K562 (cell line): Measurements from ENCODE around the gene YIPF5. TPM values are rescaled to one million over a fixed set of nuclear protein-coding genes. Genes with fewer than 3 reads are reported as not detected.

ENCODE experiments used
- BRD4 ChIP-seq: fragments of 200-600 bp; sonication (generic); IDR thresholded peaks from 2 replicates; pipeline ENCODE4 v1.6.1; 2017; ENCODE audit warnings: inconsistent platforms
- BRF1 ChIP-seq: IDR thresholded peaks from 3 replicates; pipeline ENCODE4 v1.6.1; 2011; ENCODE audit warnings: borderline replicate concordance, mild to moderate bottlenecking; ENCODE audit not compliant: insufficient read length; ENCODE audit errors: extremely low read depth
- CBX1 ChIP-seq: sonication (generic); IDR thresholded peaks from 2 replicates; pipeline ENCODE4 v1.6.1; 2016; ENCODE audit warnings: antibody characterized with exemption, low read depth, mild to moderate bottlenecking
- CEBPB ChIP-seq: fragments of 450-650 bp; IDR thresholded peaks from 2 replicates; pipeline ENCODE4 v1.6.1; 2016; ENCODE audit warnings: missing genetic modification characterization, missing compliant biosample characterization
- FOXA3 ChIP-seq, 2 experiments: fragments of 450-650 bp in 1 of 2; sonication (generic) in 1 of 2; formaldehyde crosslinking; IDR thresholded peaks in 1 of 2; conservative IDR thresholded peaks in 1 of 2; 2 replicates each; pipeline versions ENCODE4 v1.4.0 to v1.8.0; 2020 to 2022; ENCODE audit warnings: mild to moderate bottlenecking in 2 of 2, missing genetic modification reagents in 1 of 2
- GTF2E2 ChIP-seq: fragments of 200-800 bp; sonication (Bioruptor generic); IDR thresholded peaks from 2 replicates; pipeline ENCODE4 v1.6.1; 2016; ENCODE audit warnings: missing genetic modification characterization, missing compliant biosample characterization
- HNRNPL ChIP-seq: fragments of 200-400 bp; formaldehyde crosslinking; IDR thresholded peaks from 2 replicates; pipeline ENCODE4 v1.6.1; 2017; ENCODE audit warnings: low read depth, mild to moderate bottlenecking, low read length
- HNRNPLL ChIP-seq: fragments of 200-400 bp; formaldehyde crosslinking; IDR thresholded peaks from 2 replicates; pipeline ENCODE4 v1.6.1; 2017; ENCODE audit warnings: low read length, low read depth, mild to moderate bottlenecking; ENCODE audit not compliant: poor library complexity, severe bottlenecking
- KHSRP ChIP-seq: fragments of 450-650 bp; IDR thresholded peaks from 2 replicates; pipeline ENCODE4 v1.6.1; 2017
- L3MBTL2 ChIP-seq: fragments of 450-650 bp; IDR thresholded peaks from 2 replicates; pipeline ENCODE4 v1.6.1; 2016; ENCODE audit warnings: mild to moderate bottlenecking, moderate library complexity
- MCM2 ChIP-seq: fragments of 450-650 bp; IDR thresholded peaks from 2 replicates; pipeline ENCODE4 v1.6.1; 2017; ENCODE audit warnings: low read depth, mild to moderate bottlenecking
- PML ChIP-seq: IDR thresholded peaks from 2 replicates; pipeline ENCODE4 v1.6.1; 2012; ENCODE audit warnings: low read length, inconsistent platforms
- TEAD2 ChIP-seq: fragments of 450-650 bp; IDR thresholded peaks from 2 replicates; pipeline ENCODE4 v1.6.1; 2016; ENCODE audit warnings: missing genetic modification characterization, control low read depth, missing compliant biosample characterization
- ZC3H11A ChIP-seq: IDR thresholded peaks from 2 replicates; pipeline ENCODE4 v1.6.1; 2012; ENCODE audit warnings: low read depth, low read length, improper control_type of control experiment
- ZFPM2 ChIP-seq: fragments of 250-450 bp; sonication (Bioruptor Pico); IDR thresholded peaks from 2 replicates; pipeline ENCODE4 v1.5.1; 2022; ENCODE audit warnings: mild to moderate bottlenecking
- ZNF146 ChIP-seq: IDR thresholded peaks from one replicate; pipeline ENCODE4 v1.6.1; 2018; ENCODE audit warnings: missing compliant biosample characterization; ENCODE audit not compliant: unreplicated experiment
- ZNF23 ChIP-seq: fragments of 250-450 bp; sonication (Bioruptor Pico); IDR thresholded peaks from 2 replicates; pipeline ENCODE4 v1.4.0; 2020; ENCODE audit warnings: mild to moderate bottlenecking
- ZNF584 ChIP-seq: fragments of 200-800 bp; sonication (Bioruptor generic); IDR thresholded peaks from 2 replicates; pipeline ENCODE4 v1.6.1; 2016; ENCODE audit warnings: low read depth, mild to moderate bottlenecking, missing genetic modification characterization, missing compliant biosample characterization
- polyA plus RNA-seq, 8 experiments: library from polyadenylated mRNA; depleted of rRNA in 4 of 8; stranded (reverse) in 5 of 8; unstranded in 3 of 8; fragments of >200 nt; fragmentation: Nextera tagmentation in 2 of 8; fragmentation: Illumina TruSeq in 1 of 8; extraction: Ambion mirVana in 2 of 8; extraction: Trizol in 1 of 8; gene quantifications; 2 replicates each; pipeline versions ENCODE4 v1.2.1 to v1.2.3, GENCODE V29; 2011 to 2014; ENCODE audit warnings: inconsistent platforms in 1 of 8, missing spikeins in 1 of 8
- total RNA-seq, 7 experiments: library from RNA; depleted of rRNA in 6 of 7; stranded (reverse); fragments of >200 nt in 6 of 7; fragmentation: Illumina TruSeq in 2 of 7; extraction: Trizol in 2 of 7; gene quantifications; 2 replicates each; pipeline versions ENCODE4 v1.2.1 to v1.2.3, GENCODE V29; 2011 to 2021; ENCODE audit warnings: low replicate concordance in 1 of 7
- TF ChIP-seq, protein P1 (sequence below): fragments of 450-650 bp; IDR thresholded peaks from 2 replicates; pipeline ENCODE4 v1.7.1; 2018; ENCODE audit warnings: mild to moderate bottlenecking, low read depth; ENCODE audit not compliant: partially characterized antibody
- TF ChIP-seq, protein P2 (sequence below): fragments of 450-650 bp; formaldehyde crosslinking; IDR thresholded peaks from 2 replicates; pipeline ENCODE4 v1.4.0; 2020; ENCODE audit warnings: mild to moderate bottlenecking, moderate library complexity
- TF ChIP-seq, protein P3 (sequence below): fragments of 150-350 bp; conservative IDR thresholded peaks from 2 replicates; pipeline ENCODE4 v1.6.1; 2014; ENCODE audit warnings: low read length
- TF ChIP-seq, protein P4 (sequence below): fragments of 450-650 bp; IDR thresholded peaks from 2 replicates; pipeline ENCODE4 v1.6.1; 2016

Gene YIPF5
- total and polyA plus RNA-seq, 9 of the 15 experiments (the other 6 are each of a cell fraction or from before 2014, with no cell fraction given): 12.1 to 52.9 (median 33.7) TPM

DNA sequence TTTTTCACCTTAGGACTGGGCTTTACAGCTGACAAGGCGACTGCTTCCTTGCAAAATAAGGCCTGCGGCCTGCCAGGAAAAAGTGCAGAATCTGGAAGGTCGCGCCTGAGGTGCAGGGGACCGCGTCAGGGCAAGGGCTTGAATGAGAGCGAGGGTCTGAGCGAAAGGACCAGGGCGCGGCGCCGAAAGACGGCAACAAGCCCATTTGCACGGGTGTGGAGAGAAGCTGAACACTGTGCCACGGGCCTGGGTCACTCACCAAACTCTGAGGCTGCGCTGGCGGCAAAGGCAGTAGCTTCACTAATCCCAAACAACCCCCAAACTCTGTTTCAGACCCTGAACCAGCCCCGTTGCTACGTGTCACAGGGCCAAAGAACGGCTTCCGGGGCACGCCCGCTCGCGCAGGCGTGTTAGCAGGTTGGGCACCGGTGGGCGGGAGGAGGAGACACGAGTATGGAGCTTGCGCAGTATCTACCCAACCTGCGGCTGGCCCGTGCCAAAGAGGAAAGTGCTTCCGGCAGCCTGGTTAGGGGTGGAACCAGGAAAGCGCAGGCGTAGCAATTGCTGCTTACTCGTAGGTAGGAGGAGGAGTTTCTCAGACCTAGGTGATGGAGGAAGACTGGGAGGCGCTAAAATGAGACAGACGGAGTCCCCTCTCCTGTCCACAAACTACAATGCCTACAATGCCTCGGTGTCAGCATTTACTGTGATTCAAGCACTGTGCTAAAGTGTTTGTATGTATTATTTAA, at the start of gene YIPF5, which contains the start of gene KCTD16 (continued):
- TF ChIP-seq GTF2E2 (tag): no peak
- TF ChIP-seq, protein P1, sequence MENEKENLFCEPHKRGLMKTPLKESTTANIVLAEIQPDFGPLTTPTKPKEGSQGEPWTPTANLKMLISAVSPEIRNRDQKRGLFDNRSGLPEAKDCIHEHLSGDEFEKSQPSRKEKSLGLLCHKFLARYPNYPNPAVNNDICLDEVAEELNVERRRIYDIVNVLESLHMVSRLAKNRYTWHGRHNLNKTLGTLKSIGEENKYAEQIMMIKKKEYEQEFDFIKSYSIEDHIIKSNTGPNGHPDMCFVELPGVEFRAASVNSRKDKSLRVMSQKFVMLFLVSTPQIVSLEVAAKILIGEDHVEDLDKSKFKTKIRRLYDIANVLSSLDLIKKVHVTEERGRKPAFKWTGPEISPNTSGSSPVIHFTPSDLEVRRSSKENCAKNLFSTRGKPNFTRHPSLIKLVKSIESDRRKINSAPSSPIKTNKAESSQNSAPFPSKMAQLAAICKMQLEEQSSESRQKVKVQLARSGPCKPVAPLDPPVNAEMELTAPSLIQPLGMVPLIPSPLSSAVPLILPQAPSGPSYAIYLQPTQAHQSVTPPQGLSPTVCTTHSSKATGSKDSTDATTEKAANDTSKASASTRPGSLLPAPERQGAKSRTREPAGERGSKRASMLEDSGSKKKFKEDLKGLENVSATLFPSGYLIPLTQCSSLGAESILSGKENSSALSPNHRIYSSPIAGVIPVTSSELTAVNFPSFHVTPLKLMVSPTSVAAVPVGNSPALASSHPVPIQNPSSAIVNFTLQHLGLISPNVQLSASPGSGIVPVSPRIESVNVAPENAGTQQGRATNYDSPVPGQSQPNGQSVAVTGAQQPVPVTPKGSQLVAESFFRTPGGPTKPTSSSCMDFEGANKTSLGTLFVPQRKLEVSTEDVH: peak; percentile 42
- 0 out of 2 replicates have a peak, but pooled peaks have one; percentile 59 for TF ChIP-seq PML
- TF ChIP-seq, protein P2, sequence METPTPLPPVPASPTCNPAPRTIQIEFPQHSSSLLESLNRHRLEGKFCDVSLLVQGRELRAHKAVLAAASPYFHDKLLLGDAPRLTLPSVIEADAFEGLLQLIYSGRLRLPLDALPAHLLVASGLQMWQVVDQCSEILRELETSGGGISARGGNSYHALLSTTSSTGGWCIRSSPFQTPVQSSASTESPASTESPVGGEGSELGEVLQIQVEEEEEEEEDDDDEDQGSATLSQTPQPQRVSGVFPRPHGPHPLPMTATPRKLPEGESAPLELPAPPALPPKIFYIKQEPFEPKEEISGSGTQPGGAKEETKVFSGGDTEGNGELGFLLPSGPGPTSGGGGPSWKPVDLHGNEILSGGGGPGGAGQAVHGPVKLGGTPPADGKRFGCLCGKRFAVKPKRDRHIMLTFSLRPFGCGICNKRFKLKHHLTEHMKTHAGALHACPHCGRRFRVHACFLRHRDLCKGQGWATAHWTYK: no peak
- TF ChIP-seq L3MBTL2: no peak
- TF ChIP-seq ZFPM2 (CRISPR knock-in tag): no peak
- TF ChIP-seq CBX1: no peak
- TF ChIP-seq CEBPB (tag): no peak
- TF ChIP-seq MCM2: no peak
- TF ChIP-seq ZNF146: no peak
- TF ChIP-seq, protein P3, sequence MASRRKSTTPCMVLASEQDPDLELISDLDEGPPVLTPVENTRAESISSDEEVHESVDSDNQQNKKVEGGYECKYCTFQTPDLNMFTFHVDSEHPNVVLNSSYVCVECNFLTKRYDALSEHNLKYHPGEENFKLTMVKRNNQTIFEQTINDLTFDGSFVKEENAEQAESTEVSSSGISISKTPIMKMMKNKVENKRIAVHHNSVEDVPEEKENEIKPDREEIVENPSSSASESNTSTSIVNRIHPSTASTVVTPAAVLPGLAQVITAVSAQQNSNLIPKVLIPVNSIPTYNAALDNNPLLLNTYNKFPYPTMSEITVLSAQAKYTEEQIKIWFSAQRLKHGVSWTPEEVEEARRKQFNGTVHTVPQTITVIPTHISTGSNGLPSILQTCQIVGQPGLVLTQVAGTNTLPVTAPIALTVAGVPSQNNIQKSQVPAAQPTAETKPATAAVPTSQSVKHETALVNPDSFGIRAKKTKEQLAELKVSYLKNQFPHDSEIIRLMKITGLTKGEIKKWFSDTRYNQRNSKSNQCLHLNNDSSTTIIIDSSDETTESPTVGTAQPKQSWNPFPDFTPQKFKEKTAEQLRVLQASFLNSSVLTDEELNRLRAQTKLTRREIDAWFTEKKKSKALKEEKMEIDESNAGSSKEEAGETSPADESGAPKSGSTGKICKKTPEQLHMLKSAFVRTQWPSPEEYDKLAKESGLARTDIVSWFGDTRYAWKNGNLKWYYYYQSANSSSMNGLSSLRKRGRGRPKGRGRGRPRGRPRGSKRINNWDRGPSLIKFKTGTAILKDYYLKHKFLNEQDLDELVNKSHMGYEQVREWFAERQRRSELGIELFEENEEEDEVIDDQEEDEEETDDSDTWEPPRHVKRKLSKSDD: no peak
- TF ChIP-seq, protein P4, sequence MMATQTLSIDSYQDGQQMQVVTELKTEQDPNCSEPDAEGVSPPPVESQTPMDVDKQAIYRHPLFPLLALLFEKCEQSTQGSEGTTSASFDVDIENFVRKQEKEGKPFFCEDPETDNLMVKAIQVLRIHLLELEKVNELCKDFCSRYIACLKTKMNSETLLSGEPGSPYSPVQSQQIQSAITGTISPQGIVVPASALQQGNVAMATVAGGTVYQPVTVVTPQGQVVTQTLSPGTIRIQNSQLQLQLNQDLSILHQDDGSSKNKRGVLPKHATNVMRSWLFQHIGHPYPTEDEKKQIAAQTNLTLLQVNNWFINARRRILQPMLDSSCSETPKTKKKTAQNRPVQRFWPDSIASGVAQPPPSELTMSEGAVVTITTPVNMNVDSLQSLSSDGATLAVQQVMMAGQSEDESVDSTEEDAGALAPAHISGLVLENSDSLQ: peak; percentile 39; the same call in 1 of the 2 replicates
- no peak for TF ChIP-seq BRF1
- no peak for TF ChIP-seq ZC3H11A
- TF ChIP-seq FOXA3 (CRISPR knock-in tag; conservative IDR thresholded peaks at IDR 0.05 in 1 of 2, IDR thresholded peaks at IDR 0.05 in 1 of 2): no peak
- peak; percentile 73 for TF ChIP-seq HNRNPLL
- no peak for TF ChIP-seq HNRNPL
- TF ChIP-seq ZNF23 (CRISPR knock-in tag): no peak
- no peak for TF ChIP-seq TEAD2 (tag)
- TF ChIP-seq ZNF584 (CRISPR knock-in tag): no peak
- no peak; the same call in 1 of the 2 replicates for TF ChIP-seq BRD4
- no peak for TF ChIP-seq KHSRP
